NCI-H1105 treated with DMSO at 0.1 percent for 48 hours (cell line): ENCODE results near the gene TRABD2B.
A peak's percentile ranks its signal among the peaks of the same experiment; 100 is the strongest.

Experiments used
- DNase-seq: peaks from one replicate; lab custom pipeline; 2025; lab: John Stamatoyannopoulos, UW

Gene TRABD2B

GRCh38 chr1:47911424-47911823, 85.8 kb downstream of the TRABD2B start:
- DNase-seq, result no peak

GRCh38 chr1:47908258-47908657, 88.9 kb downstream of the TRABD2B start:
- DNase-seq, result no peak

DNA sequence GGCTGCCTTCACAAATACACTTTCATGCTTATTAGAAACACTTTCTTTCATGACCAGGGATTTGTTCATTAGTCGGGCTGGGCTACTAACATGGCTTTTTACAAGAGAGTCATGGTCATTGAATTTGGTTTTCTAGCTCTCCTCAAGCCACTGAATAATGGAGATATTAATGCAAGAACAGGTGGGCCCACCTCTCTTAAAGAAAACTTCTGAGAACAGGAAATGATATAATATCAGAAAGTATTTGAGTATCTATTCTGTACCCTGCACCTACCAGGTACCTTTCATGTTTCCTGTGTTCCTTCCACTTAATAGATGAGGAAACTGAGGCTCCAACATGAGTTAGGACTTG, 90.0 kb downstream of the TRABD2B start:
- no peak for DNase-seq

GRCh38 chr1:47906527-47907176, 90.5 kb downstream of the TRABD2B start:
- DNase-seq, result no peak

- peak; percentile 27 for DNase-seq
These were observed 91.2 kb downstream of the TRABD2B start for GRCh38 chr1:47906009-47906432.

- no peak for DNase-seq
These were observed 93.5 kb downstream of the TRABD2B start for GRCh38 chr1:47903723-47904122.

- peak; percentile 98 for DNase-seq
These were observed 96.1 kb downstream of the TRABD2B start for GRCh38 chr1:47901001-47901575.

- no peak for DNase-seq
These were observed 98.9 kb downstream of the TRABD2B start for GRCh38 chr1:47898133-47898845.

- DNase-seq, result no peak
These were observed 101.7 kb downstream of the TRABD2B start for GRCh38 chr1:47895279-47896125.

DNA sequence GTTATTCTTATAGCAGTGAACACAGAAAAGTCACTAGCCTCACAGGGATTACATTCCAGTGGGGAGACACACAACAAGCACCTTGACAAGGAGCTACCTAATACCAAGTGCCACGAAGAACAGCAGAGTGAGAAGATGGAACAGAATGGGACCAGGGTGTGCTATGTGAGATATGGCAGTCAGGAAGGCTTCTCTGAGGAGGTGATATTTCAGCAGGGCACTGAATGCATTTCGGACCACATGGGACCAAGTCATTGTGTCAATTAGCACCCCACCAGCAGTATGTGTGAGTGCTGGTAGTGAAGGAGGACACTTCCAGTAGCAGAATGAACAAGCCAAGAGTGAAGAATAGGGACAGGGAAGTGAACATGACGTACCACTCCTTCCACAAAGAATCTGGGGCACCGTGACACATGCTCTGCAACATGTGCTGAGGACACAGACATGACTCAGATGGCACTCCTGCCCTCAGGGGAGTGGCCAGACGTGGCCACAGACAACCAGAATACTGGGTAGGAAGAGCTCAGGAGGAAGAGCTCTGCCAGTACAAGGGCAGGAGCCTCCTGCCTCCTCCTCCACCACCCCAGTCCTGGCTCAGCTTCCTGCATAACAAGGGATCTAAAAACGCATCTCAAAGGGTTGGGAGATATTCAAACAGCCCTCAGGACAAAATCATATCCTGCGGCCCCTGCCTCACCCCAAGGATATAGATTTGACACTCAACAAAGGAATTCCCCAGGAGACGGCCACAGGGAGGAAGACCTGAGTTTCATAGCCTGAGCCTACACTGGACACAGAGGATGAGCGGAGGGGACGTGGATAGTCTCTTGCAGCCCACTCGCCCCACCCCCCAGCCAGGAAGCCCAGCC, 102.5 kb downstream of the TRABD2B start:
- DNase-seq, result no peak

- DNase-seq, result peak; percentile 14
These were observed 103.8 kb downstream of the TRABD2B start for GRCh38 chr1:47893412-47893811.

GRCh38 chr1:47890779-47891178, 106.4 kb downstream of the TRABD2B start:
- no peak for DNase-seq

- DNase-seq, result no peak
These were observed 108.9 kb downstream of the TRABD2B start for GRCh38 chr1:47888294-47888629.

DNA sequence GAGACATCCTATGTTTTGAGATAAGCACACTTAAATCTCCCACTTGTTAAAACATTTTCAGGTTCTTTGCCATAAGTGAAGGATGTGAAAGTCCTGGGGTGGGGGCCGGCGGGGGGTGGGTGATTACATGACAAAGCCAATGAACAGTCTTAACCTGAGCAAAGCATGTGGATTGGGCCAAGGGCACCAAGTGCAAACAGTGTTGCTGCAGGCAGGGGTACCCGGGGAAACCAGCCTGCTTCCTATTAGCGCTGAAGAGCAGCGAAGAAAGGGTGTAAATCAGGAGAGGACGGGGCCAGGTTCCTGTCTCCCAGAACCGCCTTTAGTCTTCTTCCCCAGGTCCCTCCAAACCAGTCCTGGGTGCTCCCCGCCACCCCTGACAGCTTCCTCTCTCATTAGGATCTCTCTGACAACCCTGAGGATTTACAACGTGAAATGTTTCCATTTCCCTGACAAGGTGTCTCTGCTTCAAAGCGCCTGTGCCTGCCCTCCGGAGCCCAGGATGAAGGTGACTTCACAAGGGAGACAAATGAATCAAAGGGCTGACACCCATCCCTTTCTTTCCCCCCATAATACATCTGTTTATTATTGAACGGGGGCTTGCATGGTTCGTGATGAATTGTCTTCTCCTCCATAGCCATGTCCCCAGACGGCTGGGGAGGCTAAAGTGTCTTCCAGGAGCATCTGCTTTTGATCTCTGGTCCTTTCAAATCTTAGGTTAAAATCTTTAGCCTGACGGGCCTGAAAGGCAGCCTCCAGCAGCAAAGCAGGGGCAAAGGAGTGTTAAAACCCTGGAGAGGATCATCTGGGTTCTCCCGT, 109.5 kb downstream of the TRABD2B start:
- no peak for DNase-seq

- no peak for DNase-seq
These were observed 110.1 kb downstream of the TRABD2B start for GRCh38 chr1:47887060-47887459.

- DNase-seq, result no peak
These were observed 111.0 kb downstream of the TRABD2B start for GRCh38 chr1:47886141-47886540.

DNA sequence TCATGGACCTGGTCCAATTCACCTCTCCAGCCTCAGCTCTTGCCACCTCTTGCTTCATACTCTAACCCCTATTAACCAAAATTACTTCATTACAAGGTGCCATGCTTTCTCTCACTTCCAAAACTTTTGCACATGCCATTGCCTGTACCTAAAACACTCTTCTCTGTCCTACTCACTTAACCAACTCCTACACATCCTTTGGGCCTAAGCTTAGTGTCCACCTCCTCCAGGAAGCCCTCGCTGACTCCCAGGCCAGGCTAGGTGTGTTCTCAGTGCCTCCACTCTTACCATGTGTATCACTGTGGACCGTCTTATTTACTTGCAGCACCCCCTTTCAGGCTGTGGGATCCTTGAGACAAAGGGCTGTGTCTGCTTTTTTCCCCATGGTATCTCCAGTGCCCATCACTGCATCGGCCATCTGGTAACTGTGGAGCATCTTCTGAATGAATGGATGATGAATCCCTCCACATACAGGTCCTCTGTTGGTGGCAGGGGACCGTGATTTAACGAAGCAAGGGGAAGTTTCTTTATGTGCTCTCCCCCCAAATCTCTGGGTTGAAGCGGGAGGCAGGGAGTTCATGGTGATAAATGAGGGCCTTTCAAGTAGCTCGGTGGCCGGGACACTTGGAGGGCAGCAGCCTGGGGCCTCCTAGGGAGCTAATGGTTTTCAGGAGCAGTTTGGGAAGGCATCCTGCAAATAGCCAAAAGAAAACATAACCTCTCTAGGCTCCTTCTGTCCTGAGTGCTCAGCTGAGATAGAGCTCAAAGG, 111.9 kb downstream of the TRABD2B start:
- DNase-seq, result no peak

GRCh38 chr1:47883963-47884362, 113.2 kb downstream of the TRABD2B start:
- DNase-seq, result no peak

- DNase-seq, result no peak
These were observed 115.4 kb downstream of the TRABD2B start for GRCh38 chr1:47881505-47882442.
